BJ (cell line): Measurements from ENCODE around the gene DNAJA1. TPM values are rescaled to one million over a fixed set of nuclear protein-coding genes. Genes with fewer than 3 reads are reported as not detected.
"Not testable (repeated sequence)": the region's sequence is repeated elsewhere in the genome, so short reads cannot be mapped to it uniquely, and the experiment has no call there.

Source experiments
- CTCF ChIA-PET: fragments of 350-600 bp; formaldehyde crosslinking; extraction: SDS; loops from one replicate; lab custom pipeline; 2021; ENCODE audit warnings: antibody characterized with exemption, inconsistent platforms; lab: Yijun Ruan, JAX
- POLR2A ChIA-PET: fragments of 300-600 bp; sonication (Branson Sonifier 250); formaldehyde crosslinking; extraction: SDS; loops from one replicate; lab custom pipeline; 2021; ENCODE audit warnings: antibody characterized with exemption; lab: Charles Lee
- DNase-seq: peaks from one replicate; pipeline ENCODE4 v3.0.0-alpha.2; 2011; ENCODE audit warnings: low read depth
- H3K27me3 ChIP-seq: 2 replicates; pipeline ENCODE4 v1.6.0; 2011; ENCODE audit warnings: low read length; ENCODE audit not compliant: control insufficient read depth, insufficient read depth
- H3K36me3 ChIP-seq: 2 replicates; pipeline ENCODE4 v1.5.1; 2011; ENCODE audit warnings: low read length; ENCODE audit not compliant: control insufficient read depth, insufficient read depth
- H3K4me3 ChIP-seq: 2 replicates; pipeline ENCODE4 v1.5.1; 2011; ENCODE audit warnings: low read depth, mild to moderate bottlenecking, control low read depth, low read length
- CTCF ChIP-seq: IDR thresholded peaks from 2 replicates; pipeline ENCODE4 v1.5.1; 2011; ENCODE audit warnings: low read depth, mild to moderate bottlenecking, control low read depth, inconsistent platforms, low read length, moderate library complexity; ENCODE audit not compliant: insufficient read depth
- polyA plus RNA-seq: library from polyadenylated mRNA; depleted of rRNA; stranded (reverse); fragments of >200 nt; gene quantifications from 2 replicates; pipeline ENCODE4 v1.2.3, GENCODE V29; 2011; rRNA removed

The DNAJA1 gene
- polyA plus RNA-seq, 1 experiment, result 49.7 TPM

- ChIA-PET CTCF (interaction anchor here (0.8 to 2.8 kb wide), 3 partner anchors 18 to 144 kb away, joined by 3 to 19 read pairs (median 3); no protein-coding TSS in a partner anchor), POLR2A (no interaction called here)
- no peak for DNase-seq
- Histone ChIP-seq H3K4me3 (no peak overlapping the region), H3K27me3 (no peaks in the 10 kb centered on the region), H3K36me3 (no peaks in the 10 kb centered on the region)
- no peak for TF ChIP-seq CTCF
These were observed 57.1 kb downstream of the DNAJA1 start for GRCh38 chr9:33082128-33082527.

- H3K27me3 ChIP-seq, result no peaks in the 10 kb centered on the region
- H3K36me3 ChIP-seq, result no peaks in the 10 kb centered on the region
- CTCF ChIA-PET, result interaction anchor here (0.8 to 2.8 kb wide), 3 partner anchors 17 to 143 kb away, joined by 3 to 19 read pairs (median 3); no protein-coding TSS in a partner anchor
- no peak overlapping the region for H3K4me3 ChIP-seq
- POLR2A ChIA-PET, result no interaction called here
- TF ChIP-seq CTCF, result no peak
- no peak for DNase-seq
These were observed 57.7 kb downstream of the DNAJA1 start for GRCh38 chr9:33082538-33083326.

- POLR2A ChIA-PET, H3K36me3 ChIP-seq, DNase-seq, H3K27me3 ChIP-seq, H3K4me3 ChIP-seq: not testable (repeated sequence)
- CTCF ChIA-PET, result interaction anchor here (1.3 to 1.4 kb wide), 2 partner anchors 139 to 140 kb away, joined by 3 to 7 read pairs; no protein-coding TSS in a partner anchor
These were observed 60.6 kb downstream of the DNAJA1 start for GRCh38 chr9:33085672-33086071.

Other genes starting within 250 kb of the DNAJA1 start
- not detected in 2 replicates for gene TMEM215, start 241.7 kb upstream of the DNAJA1 start, polyA plus RNA-seq
- 24.0 and 38.3 TPM in 2 replicates for gene APTX, start 23.6 kb upstream of the DNAJA1 start, polyA plus RNA-seq
- 9.9 and 16.7 TPM in 2 replicates for gene SMU1, start 51.4 kb downstream of the DNAJA1 start, polyA plus RNA-seq
- 82.0 and 85.6 TPM in 2 replicates for gene B4GALT1, start 142.1 kb downstream of the DNAJA1 start, polyA plus RNA-seq
- not detected in 2 replicates for gene SPINK4, start 214.9 kb downstream of the DNAJA1 start, polyA plus RNA-seq
- 17.7 and 21.2 TPM in 2 replicates for gene BAG1, start 239.4 kb downstream of the DNAJA1 start, polyA plus RNA-seq
- 37.6 and 84.9 TPM in 2 replicates for gene CHMP5, start 239.8 kb downstream of the DNAJA1 start, polyA plus RNA-seq